ENCODE measurements around the gene ABCA8.

- no peak for TF ChIP-seq ZNF274 (IDR thresholded peaks at IDR 0.05; ENCODE audit: low read depth, low read length)
- TF ChIP-seq YY1 (IDR thresholded peaks at IDR 0.05; ENCODE audit: insufficient read depth, insufficient read length), result no peak
- TF ChIP-seq SUZ12 (IDR thresholded peaks at IDR 0.05; ENCODE audit: extremely low read depth, insufficient read depth, insufficient read length), result no peak
Measured at GRCh38 chr17:68906638-68907037, 48.6 kb downstream of the ABCA8 start.
